K562 (cell line): ENCODE measurements around the gene FBXL3. TPM values are rescaled to one million over a fixed set of nuclear protein-coding genes. Genes with fewer than 3 reads are reported as not detected.

Experiments used
- ARID1B ChIP-seq: fragments of 450-650 bp; IDR thresholded peaks from 2 replicates; pipeline ENCODE4 v1.6.1; 2016; ENCODE audit warnings: antibody characterized with exemption, mild to moderate bottlenecking, inconsistent platforms
- CXXC5 ChIP-seq: fragments of 250-450 bp; sonication (Bioruptor Pico); IDR thresholded peaks from 2 replicates; pipeline ENCODE4 v1.8.0; 2022; ENCODE audit warnings: inconsistent platforms, mild to moderate bottlenecking, moderate library complexity
- DDX20 ChIP-seq: fragments of 450-650 bp; IDR thresholded peaks from 2 replicates; pipeline ENCODE4 v1.6.1; 2016; ENCODE audit warnings: missing genetic modification characterization, low read depth, mild to moderate bottlenecking, missing compliant biosample characterization, moderate library complexity
- E2F6 ChIP-seq, 2 experiments: IDR thresholded peaks; 2 replicates each; pipeline ENCODE4 v1.6.1; 2011; ENCODE audit warnings: borderline replicate concordance in 1 of 2, control low read depth in 1 of 2, low read depth in 1 of 2, low read length in 1 of 2, mild to moderate bottlenecking in 1 of 2, mixed read lengths in 1 of 2, moderate library complexity in 1 of 2; ENCODE audit not compliant: insufficient read depth in 1 of 2, insufficient read length in 1 of 2, poor library complexity in 1 of 2, severe bottlenecking in 1 of 2; ENCODE audit errors: extremely low read depth in 1 of 2
- E2F8 ChIP-seq: fragments of 450-650 bp; IDR thresholded peaks from 2 replicates; pipeline ENCODE4 v1.7.1; 2018; ENCODE audit warnings: mild to moderate bottlenecking, low read depth; ENCODE audit not compliant: partially characterized antibody
- ETS1 ChIP-seq: conservative IDR thresholded peaks from 2 replicates; pipeline ENCODE4 v1.6.1; 2011; ENCODE audit warnings: low read depth, mild to moderate bottlenecking, low read length; ENCODE audit not compliant: control insufficient read depth
- HES1 ChIP-seq: fragments of 450-650 bp; IDR thresholded peaks from 2 replicates; pipeline ENCODE4 v1.6.1; 2016; ENCODE audit warnings: low read depth, mild to moderate bottlenecking, moderate library complexity
- HMGXB4 ChIP-seq: sonication (generic); formaldehyde crosslinking; IDR thresholded peaks from 2 replicates; pipeline ENCODE4 v1.8.1; 2023; ENCODE audit warnings: mild to moderate bottlenecking, missing genetic modification reagents
- NCOA2 ChIP-seq, 2 experiments: fragments of 450-650 bp; IDR thresholded peaks; 2 replicates each; pipeline ENCODE4 v1.6.1; 2018; ENCODE audit warnings: mild to moderate bottlenecking in 2 of 2, moderate library complexity in 1 of 2; ENCODE audit not compliant: partially characterized antibody in 2 of 2
- POLR2G ChIP-seq: fragments of 200-400 bp; formaldehyde crosslinking; IDR thresholded peaks from 2 replicates; pipeline ENCODE4 v1.6.1; 2017; ENCODE audit warnings: low read depth, mild to moderate bottlenecking, antibody characterized with exemption, low read length, moderate library complexity
- RBM25 ChIP-seq: fragments of 200-400 bp; formaldehyde crosslinking; IDR thresholded peaks from 2 replicates; pipeline ENCODE4 v1.6.1; 2018; ENCODE audit warnings: low read length, low read depth, moderate library complexity; ENCODE audit not compliant: severe bottlenecking
- RFX7 ChIP-seq: fragments of 250-450 bp; sonication (Bioruptor Pico); IDR thresholded peaks from 2 replicates; pipeline ENCODE4 v1.5.1; 2021; ENCODE audit warnings: mild to moderate bottlenecking
- SIRT6 ChIP-seq: IDR thresholded peaks from one replicate; pipeline ENCODE4 v1.6.1; 2012; ENCODE audit warnings: low read depth, mild to moderate bottlenecking, control low read depth, inconsistent platforms, low read length, moderate library complexity
- SMAD1 ChIP-seq: fragments of 150-350 bp; IDR thresholded peaks from 2 replicates; pipeline ENCODE4 v1.6.1; 2014; ENCODE audit warnings: low read length, low read depth; ENCODE audit not compliant: partially characterized antibody
- SMARCE1 ChIP-seq: fragments of 450-650 bp; IDR thresholded peaks from 2 replicates; pipeline ENCODE4 v1.7.1; 2016; ENCODE audit warnings: mild to moderate bottlenecking
- ZBTB12 ChIP-seq: fragments of 250-450 bp; sonication (Bioruptor Pico); IDR thresholded peaks from 2 replicates; pipeline ENCODE4 v1.4.0; 2020
- ZNF12 ChIP-seq: sonication (generic); formaldehyde crosslinking; IDR thresholded peaks from 2 replicates; pipeline ENCODE4 v1.4.0; 2020; ENCODE audit warnings: mild to moderate bottlenecking, missing genetic modification reagents
- ZNF24 ChIP-seq: fragments of 450-650 bp; IDR thresholded peaks from 2 replicates; pipeline ENCODE4 v1.6.1; 2016
- polyA plus RNA-seq, 8 experiments: library from polyadenylated mRNA; depleted of rRNA in 4 of 8; stranded (reverse) in 5 of 8; unstranded in 3 of 8; fragments of >200 nt; fragmentation: Nextera tagmentation in 2 of 8; fragmentation: Illumina TruSeq in 1 of 8; extraction: Ambion mirVana in 2 of 8; extraction: Trizol in 1 of 8; gene quantifications; 2 replicates each; pipeline versions ENCODE4 v1.2.1 to v1.2.3, GENCODE V29; 2011 to 2014; ENCODE audit warnings: inconsistent platforms in 1 of 8, missing spikeins in 1 of 8
- total RNA-seq, 7 experiments: library from RNA; depleted of rRNA in 6 of 7; stranded (reverse); fragments of >200 nt in 6 of 7; fragmentation: Illumina TruSeq in 2 of 7; extraction: Trizol in 2 of 7; gene quantifications; 2 replicates each; pipeline versions ENCODE4 v1.2.1 to v1.2.3, GENCODE V29; 2011 to 2021; ENCODE audit warnings: low replicate concordance in 1 of 7

Gene FBXL3
- total and polyA plus RNA-seq, 9 of the 15 experiments (the other 6 are each of a cell fraction or from before 2014, with no cell fraction given) = 3.8 to 16.4 (median 12.6) TPM

- no peak; the same call in 1 of the 2 replicates for TF ChIP-seq HMGXB4
- TF ChIP-seq NCOA2 (IDR thresholded peaks at IDR 0.05; ENCODE audit: partially characterized antibody in 2 of 2) = no peak
- no peak for TF ChIP-seq SMARCE1
- TF ChIP-seq ZBTB12 (CRISPR knock-in tag) = peak; percentile 88
- no peak for TF ChIP-seq SIRT6
- peak; percentile 59 for TF ChIP-seq E2F8
- no peak for TF ChIP-seq ZNF12 (CRISPR knock-in tag)
- TF ChIP-seq ZNF24 = no peak
- peak; percentile 88 for TF ChIP-seq CXXC5 (CRISPR knock-in tag)
- no peak for TF ChIP-seq DDX20 (tag)
- no peak for TF ChIP-seq RBM25
- TF ChIP-seq POLR2G = peak; percentile 97
- no peak for TF ChIP-seq SMAD1
- peak; percentile 47 to 92 for TF ChIP-seq E2F6 (IDR thresholded peaks at IDR 0.05; ENCODE audit: borderline replicate concordance in 1 of 2, extremely low read depth in 1 of 2, insufficient read depth in 1 of 2, insufficient read length in 1 of 2, low read depth in 1 of 2, low read length in 1 of 2, poor library complexity in 1 of 2, severe bottlenecking in 1 of 2)
- TF ChIP-seq HES1 = no peak
- TF ChIP-seq RFX7 (CRISPR knock-in tag) = no peak
- peak; percentile 44; the same call in 1 of the 2 replicates for TF ChIP-seq ETS1
- TF ChIP-seq ARID1B = no peak
Observed at GRCh38 chr13:76991796-76992547, 35.0 kb downstream of the FBXL3 start, which contains the start of gene CLN5 (continued).
